ENCODE results near the gene MELK.

Gene MELK

DNA sequence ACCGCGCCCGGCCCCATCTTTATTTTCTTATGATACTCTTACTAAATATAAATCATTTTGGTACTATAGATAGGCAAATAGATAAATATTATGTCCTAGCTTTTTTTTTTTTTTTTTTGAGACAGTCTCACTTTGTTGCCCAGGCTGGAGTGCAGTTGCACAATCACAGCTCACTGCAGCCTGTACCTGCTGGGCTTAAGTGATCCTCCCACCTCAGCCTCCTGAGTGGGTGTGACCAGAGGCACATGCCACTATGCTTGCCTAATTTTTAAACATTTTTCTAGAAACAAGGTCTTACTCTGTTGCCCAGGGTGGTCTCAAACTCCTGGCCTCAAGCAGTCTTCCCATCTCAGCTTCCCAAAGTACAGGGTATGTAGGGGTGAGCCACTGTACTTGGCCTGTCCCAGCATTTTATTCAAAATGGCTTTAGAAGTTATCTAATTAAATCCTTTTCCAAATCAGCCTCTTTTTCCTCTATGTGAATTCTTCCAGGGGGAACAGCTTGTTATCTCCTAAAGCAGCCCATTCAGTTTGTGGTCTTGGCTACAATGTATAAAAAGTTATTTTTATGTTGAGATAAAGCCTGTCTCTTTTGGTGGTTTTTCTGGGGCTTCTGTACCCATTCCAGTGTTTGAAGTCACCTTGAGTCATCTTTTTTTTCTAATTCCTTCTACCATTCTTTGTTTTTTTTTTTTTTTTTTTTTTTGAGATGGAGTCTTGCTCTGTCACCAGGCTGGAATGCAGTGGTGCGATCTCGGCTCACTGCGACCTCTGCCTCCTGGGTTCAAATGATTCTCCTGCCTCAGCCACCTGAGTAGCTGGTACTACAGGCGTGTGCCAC lies 12.1 kb downstream of the MELK start:
- no peak for DNase-seq

GRCh38 chr9:36590231-36590630 lies 17.5 kb downstream of the MELK start:
- no peak for DNase-seq

DNA sequence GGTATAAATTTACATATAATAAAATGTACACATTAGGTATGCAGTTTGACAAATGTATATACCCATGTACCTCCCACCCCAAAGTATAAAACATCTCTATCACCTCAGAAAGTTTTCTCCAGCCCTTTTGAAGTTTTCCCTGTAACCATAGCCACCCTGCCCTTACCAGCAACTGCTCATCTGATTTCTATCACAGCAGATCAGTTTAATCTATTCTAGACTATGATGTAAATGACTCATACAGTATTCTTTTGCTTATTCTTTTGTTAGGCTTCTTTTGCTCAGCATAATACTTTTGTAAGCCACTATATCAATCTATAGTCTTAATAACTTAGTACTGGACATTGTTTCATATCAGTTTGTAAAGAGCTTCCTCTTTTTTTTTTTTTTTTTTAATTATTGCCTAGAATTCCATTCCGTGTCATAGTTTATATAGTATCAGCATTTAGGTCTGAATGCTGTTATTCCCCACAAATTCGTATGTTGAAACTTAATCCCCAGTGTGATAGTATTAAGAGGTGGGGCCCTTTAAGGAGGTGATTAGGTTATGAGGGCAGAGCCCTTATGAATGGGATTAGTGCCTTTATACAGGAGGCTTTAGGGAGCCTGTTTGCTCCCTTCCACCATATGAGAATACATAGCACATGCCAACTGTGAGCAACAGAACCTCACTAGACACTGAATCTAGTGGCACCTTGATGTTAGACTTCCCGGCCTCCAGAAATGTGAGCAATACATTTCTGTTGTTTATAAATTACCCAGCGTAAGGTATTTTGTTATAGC lies 20.3 kb downstream of the MELK start:
- DNase-seq = no peak

- no peak for DNase-seq
These were observed 21.5 kb downstream of the MELK start for GRCh38 chr9:36594213-36594612.

DNA sequence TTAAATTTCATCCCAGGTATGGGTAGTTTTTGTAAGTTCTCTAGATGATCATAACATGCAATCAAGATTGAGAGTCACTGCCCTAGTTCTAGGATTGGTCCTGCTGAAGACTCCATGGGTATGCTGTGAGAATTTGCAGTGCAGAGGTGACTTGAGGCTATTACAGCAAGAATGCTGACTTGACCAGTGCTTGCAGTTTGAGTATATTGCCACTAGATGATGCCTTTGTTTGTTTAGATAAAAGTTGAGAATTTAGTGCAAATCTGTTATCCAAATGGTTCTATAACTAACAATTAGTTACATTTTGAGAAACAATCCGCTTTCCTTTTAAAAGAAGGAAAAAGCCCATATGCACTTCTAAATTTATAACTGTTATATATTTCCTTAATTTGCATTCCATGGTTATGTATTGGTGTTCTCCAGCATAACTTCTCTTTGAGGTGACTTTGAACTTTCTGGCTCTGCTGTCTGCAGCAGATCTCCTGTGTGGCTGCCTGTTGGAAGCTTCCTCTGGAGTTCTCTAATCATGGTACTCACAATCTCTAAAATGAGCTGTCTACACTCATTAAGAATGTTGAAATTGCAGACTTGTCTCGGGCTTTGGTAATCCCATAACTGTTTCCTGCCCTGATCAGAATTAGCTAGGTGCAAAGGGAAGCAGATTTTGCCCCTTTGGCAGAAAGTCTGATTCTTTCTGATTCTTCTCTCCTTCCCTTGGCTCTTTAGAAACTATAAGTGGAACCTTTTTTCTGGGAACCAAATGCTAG lies 24.9 kb downstream of the MELK start:
- DNase-seq = no peak

GRCh38 chr9:36598273-36598672 lies 25.6 kb downstream of the MELK start:
- no peak for DNase-seq

GRCh38 chr9:36603006-36603405 lies 30.3 kb downstream of the MELK start:
- no peak for DNase-seq

- DNase-seq = no peak
These were observed 36.6 kb downstream of the MELK start for GRCh38 chr9:36609306-36609705.

DNA sequence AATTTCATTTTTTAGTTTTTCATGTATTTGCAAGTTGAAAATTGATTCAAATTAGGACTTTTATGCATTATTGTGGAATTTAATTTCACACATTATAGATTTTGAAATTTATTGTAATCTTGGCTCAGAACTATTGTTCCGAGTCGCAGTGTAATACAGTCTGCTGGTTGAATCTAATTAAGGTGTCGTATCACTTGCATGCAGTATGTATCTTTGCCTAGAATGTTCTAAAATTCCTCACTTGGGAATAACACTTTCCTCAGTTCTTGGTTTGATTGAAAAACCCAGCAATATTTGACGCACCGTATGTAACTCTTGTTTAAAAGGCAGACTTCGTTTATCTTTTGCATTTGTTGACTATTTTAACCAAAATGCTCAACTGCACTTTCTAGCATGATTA lies 49.4 kb downstream of the MELK start:
- DNase-seq = no peak

- no peak for DNase-seq
These were observed 50.6 kb downstream of the MELK start for GRCh38 chr9:36623280-36623679.

DNA sequence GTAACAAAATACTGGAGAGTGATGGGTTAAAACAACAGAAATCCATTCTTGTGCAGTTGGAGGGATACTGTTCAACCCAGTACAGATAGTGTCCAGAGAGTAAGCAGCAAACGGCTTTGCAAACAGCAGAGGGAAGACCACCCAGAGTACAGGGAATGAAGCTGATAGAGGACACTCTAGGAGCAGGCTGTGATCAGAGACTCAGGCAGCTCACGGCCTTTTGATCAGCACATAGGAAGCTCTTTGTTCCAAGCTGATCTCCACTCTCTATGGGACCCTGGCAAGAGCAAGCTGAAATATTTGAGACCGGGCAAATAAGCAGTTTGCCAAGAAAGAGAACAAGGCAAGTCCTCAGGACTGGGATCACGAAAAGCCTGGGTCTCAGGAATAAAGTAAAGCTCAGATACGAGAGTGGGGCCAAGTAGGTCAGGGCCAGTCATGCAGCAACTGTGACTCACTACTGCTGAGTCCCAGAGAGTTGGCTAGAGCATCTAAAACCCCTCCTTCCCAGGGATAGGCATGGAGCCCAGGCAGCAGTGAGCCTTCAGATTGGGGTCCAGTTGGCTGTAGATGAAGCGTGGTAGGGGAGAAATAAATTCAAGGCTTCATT lies 52.4 kb downstream of the MELK start:
- DNase-seq = peak; percentile 53

DNA sequence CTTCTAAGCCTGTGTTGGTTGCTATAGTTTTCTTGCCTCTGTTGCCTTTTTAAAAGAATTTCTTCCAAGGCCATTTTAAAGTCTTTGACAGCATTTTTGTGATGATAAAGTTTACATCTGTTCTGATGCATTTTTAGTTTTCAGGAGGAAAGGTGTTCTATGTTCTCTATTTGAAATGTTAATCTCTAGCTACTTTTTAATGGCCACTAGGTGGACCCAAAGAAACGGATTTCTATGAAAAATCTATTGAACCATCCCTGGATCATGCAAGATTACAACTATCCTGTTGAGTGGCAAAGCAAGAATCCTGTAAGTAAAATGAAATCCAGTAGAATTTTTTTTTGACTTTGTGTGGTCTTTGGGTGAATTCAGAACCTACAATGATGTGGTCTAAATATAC lies 60.2 kb downstream of the MELK start:
- no peak for DNase-seq

GRCh38 chr9:36637491-36638270 lies 65.0 kb downstream of the MELK start:
- no peak for DNase-seq

- DNase-seq = no peak
These were observed 68.2 kb downstream of the MELK start for GRCh38 chr9:36640771-36641381.

- DNase-seq = no peak
These were observed 70.1 kb downstream of the MELK start for GRCh38 chr9:36642817-36643216.

DNA sequence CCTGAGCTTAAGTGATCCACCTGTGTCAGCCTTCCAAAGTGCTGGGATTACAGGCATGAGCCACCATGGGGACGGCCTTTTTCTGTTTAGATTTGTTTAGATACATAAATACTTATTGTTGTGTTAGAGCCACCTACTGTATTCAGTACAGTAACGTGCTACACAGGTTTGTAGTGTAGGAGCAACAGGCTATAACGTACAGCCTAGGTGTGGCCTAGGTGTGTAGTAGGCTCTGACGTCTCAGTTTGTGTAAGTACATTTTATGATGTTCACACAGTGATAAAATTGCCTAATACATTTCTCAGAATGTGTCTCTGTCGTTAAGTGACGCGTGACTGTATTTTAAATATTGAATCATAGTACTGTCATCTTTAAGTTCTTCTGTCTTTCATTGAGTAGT lies 84.1 kb downstream of the MELK start:
- no peak for DNase-seq

- DNase-seq = no peak
These were observed 86.8 kb downstream of the MELK start for GRCh38 chr9:36659500-36659899.

- DNase-seq = no peak
These were observed 92.1 kb downstream of the MELK start for GRCh38 chr9:36664806-36665205.

DNA sequence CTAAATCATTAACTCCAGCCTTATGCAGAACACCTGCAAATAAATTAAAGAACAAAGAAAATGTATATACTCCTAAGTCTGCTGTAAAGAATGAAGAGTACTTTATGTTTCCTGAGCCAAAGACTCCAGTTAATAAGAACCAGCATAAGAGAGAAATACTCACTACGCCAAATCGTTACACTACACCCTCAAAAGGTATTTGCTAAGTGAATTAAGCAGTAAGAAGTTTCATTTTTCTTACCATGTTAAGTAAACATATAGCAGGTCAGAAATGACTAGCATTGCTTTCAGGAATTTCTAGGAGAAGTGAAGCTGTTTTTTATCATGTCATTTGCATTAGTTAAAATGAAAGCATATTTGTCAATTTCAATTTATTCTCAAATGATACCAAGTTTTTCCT lies 92.7 kb downstream of the MELK start:
- DNase-seq = no peak

- no peak for DNase-seq
These were observed 93.3 kb downstream of the MELK start for GRCh38 chr9:36665921-36666431.

- no peak for DNase-seq
These were observed 98.9 kb downstream of the MELK start for GRCh38 chr9:36671561-36671960.

DNA sequence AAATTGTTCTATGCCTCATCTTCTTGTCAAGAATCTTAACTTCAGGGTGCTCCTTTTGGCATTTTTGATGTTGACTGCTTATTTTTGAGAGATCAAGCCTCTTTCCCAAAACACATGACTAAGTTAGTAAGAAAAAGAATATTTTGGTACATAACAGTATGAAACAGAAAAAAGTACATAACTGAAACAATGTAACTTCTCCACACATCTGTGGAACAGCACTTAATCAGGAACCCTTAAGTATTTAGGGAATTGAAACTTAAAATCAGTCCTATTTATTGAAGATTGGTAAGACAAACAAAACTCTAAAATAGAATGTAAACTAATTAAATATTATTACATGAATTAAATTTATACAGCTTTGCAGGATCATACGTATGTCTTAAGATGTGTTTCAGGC lies 103.4 kb downstream of the MELK start:
- DNase-seq = no peak

Measured in right forelimb (tissue), 1 donor.